TTC549 (cell line): Measurements from ENCODE around the gene CAB39L.
"Not testable (repeated sequence)": the region's sequence is repeated elsewhere in the genome, so short reads cannot be mapped to it uniquely, and the experiment has no call there.

Experiments used
- FAIRE-seq: peaks from 2 replicates; lab custom pipeline; 2012; peaks lifted over from hg19 to GRCh38; lab: Jason Lieb, UNC

CAB39L gene

DNA sequence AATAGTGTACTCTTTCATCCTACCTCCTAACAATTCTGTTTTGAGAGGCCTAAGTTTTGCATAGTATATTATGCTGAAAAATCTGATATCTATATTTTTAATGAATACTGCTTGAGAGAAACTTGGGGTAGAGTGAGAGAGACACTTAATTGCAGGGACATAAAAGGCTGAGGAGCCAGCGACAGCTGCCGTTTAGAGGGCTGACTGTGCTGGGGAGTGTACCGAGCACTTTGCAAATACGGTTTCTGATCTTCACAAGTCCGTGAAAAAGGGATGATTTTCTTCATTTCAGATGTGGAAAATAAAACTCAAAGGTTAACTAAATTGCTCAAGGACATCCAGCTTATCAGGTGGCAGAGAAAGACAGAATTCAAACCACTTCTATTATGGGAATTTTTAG is 97.4 kb downstream of the CAB39L start:
- no peak for FAIRE-seq

DNA sequence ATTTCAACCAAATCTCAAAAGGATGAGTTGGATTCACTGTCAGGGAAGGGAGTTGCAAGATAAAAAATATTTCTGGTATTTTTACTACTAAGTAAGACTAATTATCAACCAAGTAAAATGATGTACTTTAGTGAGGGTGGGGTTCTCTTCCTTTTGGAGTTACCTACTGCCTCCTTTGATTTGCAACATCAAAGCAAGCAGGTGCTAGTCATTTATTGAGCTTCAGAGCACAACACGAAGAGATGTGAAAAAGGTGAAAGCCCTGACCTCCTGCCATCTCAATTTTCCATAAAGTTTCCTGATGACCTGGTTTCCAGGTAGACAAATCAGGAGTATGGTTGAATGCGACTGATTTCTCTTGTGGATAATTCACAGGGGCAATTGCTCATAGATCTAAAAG is 100.1 kb downstream of the CAB39L start:
- FAIRE-seq, result no peak

DNA sequence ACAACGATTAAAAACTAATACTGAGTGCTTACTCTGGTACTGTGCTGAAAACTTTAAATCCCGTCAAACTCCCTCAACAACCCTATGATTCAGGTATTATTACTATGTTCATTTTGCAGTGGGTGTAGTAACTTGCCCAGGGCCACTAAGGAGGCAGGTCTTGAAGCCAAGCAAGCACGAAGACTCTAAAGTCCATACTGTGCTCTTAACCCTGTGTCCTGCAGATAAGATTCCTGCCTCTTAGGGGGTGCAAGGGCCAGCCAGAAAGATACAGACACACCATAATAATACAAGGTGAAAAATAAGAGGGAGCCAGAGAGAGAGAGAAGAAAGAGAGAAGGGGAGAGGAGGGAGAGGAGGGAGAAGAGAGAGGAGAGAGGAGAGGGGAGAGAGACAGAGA is 100.6 kb downstream of the CAB39L start:
- FAIRE-seq, result no peak

DNA sequence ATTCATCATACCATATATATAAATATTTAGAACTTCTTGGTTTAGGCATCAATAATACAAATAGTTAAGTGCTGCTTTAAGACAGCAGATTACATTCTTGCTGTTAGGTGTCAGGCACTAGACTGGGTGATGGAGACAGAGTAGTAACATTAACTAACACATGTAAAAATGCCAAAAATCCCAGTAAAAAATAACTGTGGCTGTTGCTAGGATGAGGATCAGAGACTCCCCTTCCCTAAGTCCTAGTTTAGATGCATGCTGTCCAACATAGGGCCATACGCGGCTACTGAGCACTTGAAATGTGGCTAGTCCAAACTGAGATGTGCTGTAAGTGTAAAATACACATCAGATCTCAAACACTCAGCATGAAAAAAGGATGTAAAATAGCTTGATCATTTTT is 101.4 kb downstream of the CAB39L start:
- FAIRE-seq, result no peak

DNA sequence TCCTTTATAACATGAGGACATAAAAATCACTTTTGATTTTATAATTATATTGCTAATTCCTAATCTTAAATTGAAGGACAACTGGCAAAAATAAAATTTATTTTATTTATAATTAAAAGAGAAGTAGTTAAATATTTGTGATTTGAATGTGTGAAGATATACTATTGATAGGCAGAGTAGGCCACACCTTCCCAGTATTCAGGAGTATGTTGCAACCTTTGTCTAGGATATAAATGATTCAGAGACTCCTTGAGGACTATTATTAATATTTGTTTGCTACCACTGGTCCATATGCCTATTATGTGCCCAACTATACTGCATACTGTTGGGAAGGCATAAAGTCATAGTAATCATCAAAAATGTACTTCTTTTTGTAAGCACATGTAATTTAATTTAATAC is 101.9 kb downstream of the CAB39L start:
- no peak for FAIRE-seq

DNA sequence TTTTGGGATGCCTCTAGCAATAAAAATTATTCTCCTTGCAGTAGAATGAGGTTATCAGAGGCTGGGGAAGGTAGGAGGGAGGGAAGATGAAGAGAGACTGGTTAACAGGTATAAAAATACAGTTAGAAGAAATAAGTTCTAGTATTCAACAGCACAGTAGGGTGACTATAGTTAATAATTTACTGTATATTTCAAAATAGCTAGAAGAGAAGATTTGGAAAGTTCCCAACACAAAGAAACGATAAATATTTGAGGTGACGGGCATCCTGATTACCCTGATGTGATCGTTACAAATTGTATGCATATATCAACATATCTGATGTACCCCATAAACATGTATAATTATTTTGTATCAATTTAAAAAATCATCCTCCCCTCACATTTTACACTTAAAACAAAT is 102.3 kb downstream of the CAB39L start:
- FAIRE-seq, result no peak

DNA sequence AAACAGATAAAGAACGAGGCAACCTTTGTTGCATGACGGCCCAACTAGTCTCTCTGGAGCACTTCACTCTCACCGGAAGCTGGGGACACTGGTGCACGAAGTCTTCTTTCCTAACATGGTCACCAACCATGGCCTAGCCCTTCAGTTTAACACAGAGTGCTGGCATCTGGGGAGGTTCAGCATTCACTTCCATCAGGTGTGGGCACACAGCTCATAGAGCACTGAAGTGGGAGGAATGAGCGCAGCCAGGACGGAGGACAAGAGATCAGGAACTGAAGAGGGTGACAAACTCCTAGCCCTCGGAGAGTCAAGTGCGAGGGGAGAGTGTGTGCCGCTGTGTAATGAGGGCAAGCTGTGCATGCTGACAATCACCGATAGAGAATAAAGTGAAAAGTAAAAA is 103.7 kb downstream of the CAB39L start:
- no peak for FAIRE-seq

DNA sequence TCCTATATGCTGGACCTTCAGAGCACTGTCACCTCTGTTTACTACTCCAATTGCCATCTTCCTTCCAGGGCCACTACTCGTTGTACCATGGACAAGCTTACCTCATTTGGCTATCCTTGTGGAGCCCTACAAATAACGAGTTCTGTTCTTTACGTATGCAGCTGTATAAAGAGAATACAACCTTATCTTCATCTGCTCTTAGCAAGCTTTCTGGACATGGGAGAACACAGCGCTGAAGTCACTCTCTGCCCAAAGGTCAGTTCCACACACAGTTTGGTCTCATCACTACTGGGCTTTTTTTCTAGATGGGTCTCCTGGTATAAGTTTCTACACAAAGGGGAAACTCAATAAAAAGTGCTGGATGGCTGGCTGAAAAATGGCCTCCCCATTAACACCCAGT is 107.2 kb downstream of the CAB39L start:
- FAIRE-seq, result no peak

DNA sequence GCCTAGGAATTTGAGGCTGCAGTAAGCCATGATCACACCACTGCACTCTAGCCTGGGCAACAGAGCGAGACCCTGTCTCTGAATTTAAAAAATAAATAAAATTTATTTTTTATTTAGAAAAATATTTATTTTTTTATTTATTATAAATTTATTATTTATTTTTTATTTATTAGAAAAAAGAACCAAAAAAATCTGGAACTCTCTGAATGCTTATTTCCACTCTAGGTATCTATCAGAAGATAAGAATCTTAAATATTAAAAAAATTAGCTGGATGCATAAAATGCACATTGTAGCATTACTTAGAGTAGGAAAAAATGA is 113.4 kb downstream of the CAB39L start:
- FAIRE-seq, result no peak

DNA sequence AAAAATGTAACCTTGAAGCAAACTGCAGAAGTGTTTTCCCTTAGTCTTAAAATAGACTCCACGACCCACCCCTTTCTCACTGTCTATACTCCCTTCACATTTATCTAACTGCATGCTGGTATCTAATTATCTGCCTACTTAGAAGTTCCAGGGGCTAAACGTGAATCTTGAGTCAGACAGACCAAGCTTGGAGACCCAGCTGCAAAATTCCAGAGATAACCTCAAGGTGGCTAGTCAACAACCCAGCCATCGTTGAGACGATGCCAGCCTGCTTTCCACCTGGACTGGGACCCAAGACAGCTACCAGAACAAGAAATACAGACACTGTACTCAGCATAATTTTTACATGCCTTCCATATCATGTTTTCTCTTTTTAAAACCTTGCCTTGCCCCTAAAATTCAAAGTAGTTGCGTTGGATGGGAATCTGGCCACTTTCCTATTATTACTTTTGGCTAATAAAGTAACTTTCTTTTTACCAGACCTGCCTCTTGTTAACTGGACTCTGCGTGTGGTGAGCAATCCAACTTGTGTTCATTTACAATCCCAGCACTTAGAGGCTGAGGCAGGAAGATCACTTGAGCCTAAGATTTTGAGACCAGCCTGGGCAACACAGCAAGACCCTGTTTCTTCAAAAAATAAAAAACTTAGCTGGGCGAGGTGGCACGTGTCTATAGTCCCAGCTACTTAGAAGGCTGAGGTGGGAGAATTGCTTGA is 113.9 kb downstream of the CAB39L start:
- no peak for FAIRE-seq

DNA sequence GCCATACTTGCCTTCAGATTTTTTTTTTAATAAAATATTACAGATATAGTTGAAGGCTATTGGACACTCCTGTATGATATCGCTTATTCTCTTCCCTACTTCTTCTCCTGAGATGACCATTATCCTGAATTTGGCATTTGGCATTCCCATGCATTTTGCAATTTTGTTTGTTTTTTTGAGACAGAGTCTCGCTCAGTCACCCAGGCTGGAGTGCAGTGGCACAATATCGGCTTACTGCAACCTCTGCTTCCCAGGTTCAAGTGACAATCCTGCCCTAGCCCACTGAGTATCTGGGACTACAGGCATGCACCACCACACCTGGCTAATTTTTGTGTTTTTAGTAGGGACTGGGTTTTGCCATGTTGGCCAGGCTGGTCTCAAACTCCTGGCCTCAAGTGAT is 116.7 kb downstream of the CAB39L start:
- FAIRE-seq, result not testable (repeated sequence)

DNA sequence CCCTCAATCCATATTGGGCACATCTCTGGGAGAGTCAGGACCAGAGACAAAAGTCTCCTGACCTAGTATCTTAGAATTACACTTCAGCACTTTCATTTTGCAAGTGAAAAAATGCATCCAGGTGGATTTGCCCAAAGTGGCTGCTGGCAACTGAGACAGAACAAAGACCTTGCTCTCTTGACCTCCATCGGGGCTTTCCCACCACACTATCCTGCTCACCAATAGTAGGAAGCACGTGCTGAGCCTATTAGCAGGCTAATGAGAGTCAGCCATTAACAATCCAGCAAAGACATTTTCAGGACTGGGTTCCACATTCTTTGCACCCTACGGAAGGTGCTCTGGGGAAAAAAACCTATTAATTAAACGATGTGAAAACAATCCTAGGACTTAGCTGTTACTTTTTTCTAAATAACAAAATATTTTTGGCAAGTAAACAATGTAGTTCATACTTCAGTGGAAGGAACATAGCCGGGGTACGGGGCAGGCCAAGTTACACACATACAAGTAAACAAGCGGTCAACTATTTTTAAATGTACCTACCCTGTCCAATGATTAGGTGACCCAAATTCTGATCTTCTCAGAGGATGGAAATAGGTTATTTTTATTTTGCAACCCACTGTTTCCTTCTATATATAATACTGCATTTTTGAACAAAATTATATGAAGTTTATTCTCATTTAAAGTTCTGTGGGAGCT is 117.5 kb downstream of the CAB39L start:
- no peak for FAIRE-seq

DNA sequence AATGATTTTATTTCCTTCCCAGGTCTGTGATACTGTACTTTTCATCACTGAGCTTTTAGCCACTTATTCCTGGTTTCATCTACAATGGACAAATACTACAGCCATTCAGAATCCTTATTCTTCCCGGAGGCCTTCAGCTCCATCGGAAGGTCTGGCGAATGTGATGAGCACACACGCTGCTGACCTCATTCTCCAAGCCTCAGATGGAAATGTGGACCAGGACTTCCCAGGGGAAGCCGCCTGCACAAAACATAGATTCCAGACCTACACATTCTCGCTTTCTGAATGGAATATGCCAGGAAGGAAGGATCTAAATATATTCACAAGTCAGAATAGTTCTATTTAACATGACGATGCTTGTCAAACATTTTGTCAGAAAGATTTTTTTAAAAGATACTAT is 120.5 kb downstream of the CAB39L start:
- FAIRE-seq, result no peak

DNA sequence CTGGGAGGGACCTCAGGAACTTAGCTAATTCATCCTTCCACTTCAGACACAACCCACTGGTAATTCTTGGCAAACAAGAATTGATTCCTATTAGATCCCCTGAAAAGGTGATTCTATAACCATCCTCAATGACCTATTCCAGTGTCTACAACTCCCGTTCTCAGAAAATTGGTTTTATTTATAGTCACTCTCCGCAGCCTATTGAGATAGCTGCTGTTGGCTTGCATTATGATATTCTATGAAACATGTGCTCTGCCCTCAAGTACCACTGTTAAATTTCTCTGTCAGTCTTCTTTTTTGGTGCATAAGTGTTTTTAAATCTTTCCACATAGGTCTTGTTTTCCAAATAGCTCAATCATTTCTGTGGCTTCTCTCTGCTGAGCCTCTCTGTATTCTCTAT is 121.2 kb downstream of the CAB39L start:
- FAIRE-seq, result no peak

DNA sequence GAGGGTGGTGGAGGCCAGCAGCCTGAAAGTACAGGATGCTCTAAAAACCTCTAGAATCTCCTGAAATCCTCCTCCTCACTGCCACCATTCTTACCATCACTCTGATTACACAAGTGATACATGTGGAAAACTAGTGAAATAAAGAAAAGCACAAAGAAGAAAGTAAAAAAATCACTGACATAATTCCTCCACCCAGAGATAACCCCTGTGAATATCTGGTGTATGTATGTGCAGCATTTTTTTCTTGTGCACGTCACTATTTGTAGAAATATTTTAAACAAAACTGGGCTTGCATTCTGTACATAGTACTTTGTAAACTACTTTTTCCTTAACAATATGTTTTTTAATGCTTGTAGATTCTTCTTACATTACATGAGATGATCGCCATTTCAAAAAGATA is 122.9 kb downstream of the CAB39L start:
- FAIRE-seq, result no peak

DNA sequence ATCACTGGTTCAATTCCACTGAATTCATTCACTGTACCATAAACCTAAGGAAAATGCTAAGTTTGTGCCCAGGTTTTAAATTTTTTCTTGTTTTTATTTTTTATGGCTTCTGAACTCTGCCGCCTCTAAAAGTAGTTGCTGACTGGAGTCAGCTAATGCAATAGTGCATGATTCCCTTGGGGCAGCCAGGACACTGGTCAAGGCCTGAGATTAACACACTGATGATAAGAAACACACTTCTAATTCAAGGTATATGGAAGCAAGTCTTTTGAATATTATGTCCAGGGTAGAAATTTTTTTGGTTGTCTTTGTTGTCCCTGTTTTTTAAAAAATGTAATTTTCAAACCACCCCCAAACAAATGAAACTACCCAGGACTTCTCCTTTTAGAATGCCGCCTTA is 123.9 kb downstream of the CAB39L start:
- FAIRE-seq, result no peak

DNA sequence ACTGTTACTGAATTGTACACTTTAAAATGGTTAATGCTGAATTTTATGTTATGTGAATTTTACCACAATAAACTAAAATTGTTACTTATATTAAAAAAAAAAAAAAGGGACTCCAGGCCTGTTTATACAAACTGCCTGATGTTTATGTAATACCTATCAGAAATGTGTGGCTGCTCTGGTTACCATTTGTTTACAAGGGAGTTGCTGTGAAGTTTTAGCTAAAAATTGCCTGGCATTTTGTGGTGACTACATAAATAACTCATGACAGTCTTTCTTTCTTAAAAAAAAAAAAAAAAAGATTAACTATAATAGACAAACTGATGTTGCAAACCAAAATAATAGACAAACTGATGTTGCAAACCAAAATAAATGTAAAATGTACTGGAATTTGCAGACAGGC is 124.3 kb downstream of the CAB39L start:
- FAIRE-seq, result no peak

DNA sequence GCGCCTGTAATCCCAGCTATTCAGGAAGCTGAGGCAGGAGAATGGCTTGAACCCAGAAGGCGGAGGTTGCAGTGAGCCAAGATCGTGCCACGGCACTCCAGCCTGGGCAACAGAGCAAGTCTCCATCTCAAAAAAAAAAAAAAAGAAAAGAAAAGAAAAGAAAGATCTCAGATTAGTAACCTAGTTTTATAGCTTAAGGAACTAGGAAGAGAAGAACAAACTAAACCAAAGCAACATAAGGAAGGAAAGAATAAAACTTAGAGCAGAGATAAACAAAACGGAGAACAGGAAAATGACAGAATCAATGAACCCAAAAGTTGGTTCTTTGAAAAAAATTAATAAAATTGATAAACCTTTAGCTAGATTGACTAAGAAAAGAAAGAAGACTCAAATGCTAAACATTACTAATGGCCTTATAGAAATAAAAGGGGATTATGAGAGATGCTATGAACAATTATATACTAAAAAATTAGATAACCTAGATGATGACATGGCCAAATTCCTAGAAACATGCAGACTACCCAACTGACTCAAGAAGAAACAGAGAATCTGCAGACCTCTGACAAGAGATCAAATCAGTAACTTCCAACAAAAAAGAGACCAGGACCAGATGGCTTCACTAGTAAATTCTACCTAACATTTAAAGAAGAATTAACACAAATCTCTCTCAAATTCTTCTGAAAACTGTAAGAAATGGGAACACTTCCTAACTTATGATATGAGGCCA is 127.9 kb downstream of the CAB39L start:
- FAIRE-seq, result no peak

DNA sequence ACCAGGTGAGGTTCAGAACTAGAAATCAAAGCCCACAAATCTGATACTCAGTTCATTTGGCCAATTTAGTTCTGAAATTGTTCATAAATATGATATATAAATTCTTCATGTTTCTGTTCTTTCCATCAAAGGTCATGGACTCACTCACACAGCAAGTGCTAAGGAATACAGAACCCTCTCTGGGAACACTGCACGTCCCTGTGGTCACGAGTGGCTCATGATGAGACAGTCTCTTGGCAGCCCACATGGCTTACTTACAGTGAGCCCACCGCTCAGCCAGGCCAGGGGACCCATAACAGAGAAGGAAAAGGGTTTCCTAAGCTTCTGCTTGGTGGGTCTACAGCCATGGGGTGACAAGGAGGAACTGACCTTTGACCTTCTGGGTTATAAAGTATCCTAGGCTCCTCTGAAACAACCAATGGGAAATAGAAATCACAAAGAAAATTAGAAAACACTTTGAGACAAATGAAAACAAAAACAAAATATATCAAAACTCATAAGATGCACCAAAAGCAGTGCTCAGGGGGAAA is 128.8 kb downstream of the CAB39L start:
- FAIRE-seq, result no peak

DNA sequence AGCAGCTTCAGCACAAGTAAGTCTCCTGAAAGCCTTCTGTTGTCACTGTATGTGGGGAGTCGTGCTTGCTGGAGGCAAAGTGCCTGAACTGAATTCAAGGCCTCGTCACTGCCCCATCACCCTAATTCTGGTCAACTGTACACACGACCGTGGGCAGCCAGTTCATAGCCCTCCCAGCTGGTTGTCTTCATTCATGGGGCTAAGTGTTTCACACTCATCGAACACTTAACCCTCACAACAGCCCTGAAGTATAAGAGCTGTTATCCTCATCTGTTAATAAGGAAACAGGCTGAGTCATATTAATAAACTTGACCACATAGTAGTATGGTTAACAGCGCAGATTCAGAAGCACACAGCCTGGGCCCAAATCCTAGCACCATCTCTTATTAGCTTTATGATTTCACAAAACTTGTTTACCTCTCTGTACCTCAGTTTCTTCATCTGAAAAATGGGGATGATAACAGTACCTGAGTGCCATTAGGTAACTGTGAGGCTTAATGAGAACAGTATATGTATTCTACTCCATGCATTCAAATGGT is 129.5 kb downstream of the CAB39L start:
- no peak for FAIRE-seq

DNA sequence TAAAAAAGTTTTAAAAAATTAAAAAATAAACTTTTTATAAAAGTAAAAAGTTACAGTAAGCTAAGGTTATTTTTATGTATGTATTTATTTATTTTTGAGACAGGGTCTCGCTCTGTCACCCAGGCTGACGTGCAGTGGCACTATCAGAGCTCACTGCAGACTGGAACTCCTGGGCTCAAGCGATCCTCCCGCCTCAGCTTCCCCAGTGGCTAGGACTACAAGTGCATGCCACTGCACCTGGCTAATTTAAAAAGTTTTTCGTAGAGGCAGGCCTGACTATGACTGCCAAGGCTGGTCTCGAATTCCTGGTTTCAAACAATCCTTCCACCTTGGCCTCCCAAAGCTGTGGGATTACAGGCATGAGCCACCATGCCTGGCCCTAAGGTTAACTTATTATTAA is 132.0 kb downstream of the CAB39L start:
- FAIRE-seq, result no peak

DNA sequence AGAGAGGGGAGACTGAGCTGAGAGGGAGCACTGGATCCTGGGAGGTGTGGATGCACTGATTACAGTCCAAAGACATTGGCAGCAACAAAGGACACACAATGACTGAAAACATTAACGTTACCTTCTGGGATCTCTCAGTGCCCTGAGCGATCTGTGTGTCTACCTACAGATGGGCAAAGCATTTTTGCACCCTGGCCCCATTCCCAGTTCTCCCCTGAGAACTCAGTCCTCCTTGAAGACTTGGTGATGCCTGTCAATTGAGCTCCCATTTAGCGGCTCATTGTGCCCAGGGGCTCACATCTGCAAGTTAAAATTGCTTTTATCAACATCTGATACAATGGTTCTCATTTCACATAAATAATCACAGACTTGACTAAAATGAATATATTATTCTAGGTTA is 133.6 kb downstream of the CAB39L start:
- FAIRE-seq, result no peak

DNA sequence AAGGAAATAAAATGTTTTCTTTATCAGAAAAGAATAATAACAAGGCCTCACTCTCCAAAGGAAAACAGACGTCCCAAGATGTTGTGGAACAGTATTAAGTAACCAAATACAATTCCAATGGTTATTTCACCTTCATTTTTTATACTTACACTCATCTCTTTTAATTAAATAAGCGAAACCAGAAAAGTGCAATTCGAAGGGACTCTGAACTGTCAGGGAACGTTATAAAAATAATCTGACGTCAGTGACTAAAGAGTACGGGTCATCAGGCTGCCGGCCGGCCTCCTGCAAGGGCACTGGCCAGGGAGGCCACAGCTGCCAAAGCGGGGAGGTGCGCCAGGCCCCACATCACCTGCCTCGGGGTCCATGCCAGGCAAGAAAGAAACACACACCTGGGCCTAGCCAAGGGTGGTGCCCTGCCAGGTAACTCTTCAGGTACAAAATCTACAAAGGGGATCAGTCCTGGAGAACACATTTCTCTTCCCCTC is 134.9 kb downstream of the CAB39L start:
- FAIRE-seq, result no peak
